ENCODE measurements around the gene CDH4. TPM values are rescaled to one million over a fixed set of nuclear protein-coding genes. Genes with fewer than 3 reads are reported as not detected.

The CDH4 gene
- total and polyA plus RNA-seq, 2 donors (not counting 3 experiments of a cell fraction or from before 2014, with no cell fraction given): 0.17 to 0.51 TPM

DNA sequence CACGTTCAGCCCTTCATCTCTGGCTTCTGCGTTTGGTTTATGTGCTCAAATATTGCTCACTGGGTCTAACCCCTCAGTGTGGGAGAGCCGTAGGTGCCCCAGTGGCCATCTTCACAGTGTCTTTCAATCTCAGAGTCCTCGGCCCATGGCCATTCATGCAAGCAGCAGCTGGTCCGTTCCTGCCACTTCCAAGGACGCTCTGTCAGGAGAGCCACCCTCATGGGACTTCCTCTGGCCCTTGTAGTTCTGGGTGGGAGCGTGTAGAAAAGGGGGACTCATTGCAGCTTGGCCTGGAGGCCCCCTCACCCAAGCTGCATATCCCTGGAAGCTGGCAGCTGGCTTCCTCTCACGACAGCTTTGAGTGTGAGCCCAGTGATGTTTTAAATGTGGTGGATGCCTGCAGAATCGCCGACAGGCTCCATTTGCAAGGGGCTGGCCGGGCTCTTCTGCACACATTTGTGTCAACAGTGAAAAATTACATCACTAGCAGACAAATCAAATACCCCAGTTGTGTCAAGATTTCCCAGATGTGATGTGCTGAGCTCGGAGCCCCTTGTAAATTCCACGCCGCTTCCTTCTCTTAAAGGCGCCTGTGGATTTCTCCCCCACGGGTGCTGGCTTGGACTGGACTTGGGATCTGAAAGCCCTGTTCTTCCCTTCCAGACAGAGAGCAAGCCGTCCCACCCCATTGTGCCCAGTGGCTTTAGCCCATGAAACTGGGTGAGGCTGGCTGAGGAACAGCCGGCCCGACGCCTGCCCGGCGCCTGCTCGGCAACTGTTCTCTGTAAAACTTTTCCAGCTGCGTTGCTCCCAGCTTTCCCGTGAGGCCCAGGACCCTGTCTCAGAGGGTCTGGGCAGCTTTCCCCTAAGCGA is 453.6 kb downstream of the CDH4 start:
- Histone ChIP-seq H3K27me3 (ENCODE audit: control insufficient read depth in 2 of 2, insufficient read depth in 2 of 2, low read length in 2 of 2) (no peaks in the 10 kb centered on the region), H3K27ac (ENCODE audit: insufficient read depth, low read depth, low read length) (no peak overlapping the region), H3K4me3 (replicated peaks in 1 of 3; ENCODE audit: insufficient read depth in 1 of 3, low read depth in 1 of 3, low read length in 3 of 3) (no peak overlapping the region), H4K20me1 (replicated peaks; ENCODE audit: control insufficient read depth, extremely low read depth, insufficient read depth, low read length) (no peaks in the 10 kb centered on the region), H3K79me2 (ENCODE audit: control insufficient read depth, insufficient read depth, low read length) (no peaks in the 10 kb centered on the region), H3K4me2 (ENCODE audit: insufficient read depth, low read length) (no peak overlapping the region), H3K9ac (replicated peaks; ENCODE audit: extremely low read depth, insufficient read depth, low read length) (no peak overlapping the region), H3K36me3 (ENCODE audit: control insufficient read depth in 2 of 2, extremely low read depth in 1 of 2, insufficient read depth in 2 of 2, low read length in 2 of 2) (no peaks in the 10 kb centered on the region), H3K9me1 (replicated peaks; ENCODE audit: control insufficient read depth, extremely low read depth, insufficient read depth, low read length) (no peaks in the 10 kb centered on the region), H3K9me3 (replicated peaks; ENCODE audit: control insufficient read depth, insufficient read depth, low read length) (peaks cover 2% of the 10 kb centered on the region), H2AFZ (ENCODE audit: low read depth, low read length) (no peak overlapping the region), H3K4me1 (ENCODE audit: control insufficient read depth, extremely low read depth, insufficient read depth, low read length) (no peaks in the 10 kb centered on the region)
- TF ChIP-seq GATA2 (IDR thresholded peaks at IDR 0.05; ENCODE audit: insufficient read depth, insufficient read length, low read depth, low read length): no peak
- TF ChIP-seq POLR2A (IDR thresholded peaks at IDR 0.05; ENCODE audit: low read depth, low read length): no peak
- TF ChIP-seq, protein P1, sequence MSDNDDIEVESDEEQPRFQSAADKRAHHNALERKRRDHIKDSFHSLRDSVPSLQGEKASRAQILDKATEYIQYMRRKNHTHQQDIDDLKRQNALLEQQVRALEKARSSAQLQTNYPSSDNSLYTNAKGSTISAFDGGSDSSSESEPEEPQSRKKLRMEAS (IDR thresholded peaks at IDR 0.05; ENCODE audit: insufficient read depth, insufficient read length): no peak
- TF ChIP-seq, protein P2, sequence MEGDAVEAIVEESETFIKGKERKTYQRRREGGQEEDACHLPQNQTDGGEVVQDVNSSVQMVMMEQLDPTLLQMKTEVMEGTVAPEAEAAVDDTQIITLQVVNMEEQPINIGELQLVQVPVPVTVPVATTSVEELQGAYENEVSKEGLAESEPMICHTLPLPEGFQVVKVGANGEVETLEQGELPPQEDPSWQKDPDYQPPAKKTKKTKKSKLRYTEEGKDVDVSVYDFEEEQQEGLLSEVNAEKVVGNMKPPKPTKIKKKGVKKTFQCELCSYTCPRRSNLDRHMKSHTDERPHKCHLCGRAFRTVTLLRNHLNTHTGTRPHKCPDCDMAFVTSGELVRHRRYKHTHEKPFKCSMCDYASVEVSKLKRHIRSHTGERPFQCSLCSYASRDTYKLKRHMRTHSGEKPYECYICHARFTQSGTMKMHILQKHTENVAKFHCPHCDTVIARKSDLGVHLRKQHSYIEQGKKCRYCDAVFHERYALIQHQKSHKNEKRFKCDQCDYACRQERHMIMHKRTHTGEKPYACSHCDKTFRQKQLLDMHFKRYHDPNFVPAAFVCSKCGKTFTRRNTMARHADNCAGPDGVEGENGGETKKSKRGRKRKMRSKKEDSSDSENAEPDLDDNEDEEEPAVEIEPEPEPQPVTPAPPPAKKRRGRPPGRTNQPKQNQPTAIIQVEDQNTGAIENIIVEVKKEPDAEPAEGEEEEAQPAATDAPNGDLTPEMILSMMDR (IDR thresholded peaks at IDR 0.05; ENCODE audit: extremely low read depth in 1 of 2, insufficient read depth in 1 of 2, low read depth in 1 of 2, low read length in 2 of 2): no peak
- no peak for TF ChIP-seq JUN (IDR thresholded peaks at IDR 0.05; ENCODE audit: borderline replicate concordance, insufficient read depth, insufficient read length, low read depth)
- no peak for TF ChIP-seq FOS (IDR thresholded peaks at IDR 0.05; ENCODE audit: borderline replicate concordance, insufficient read depth, low read length)
- no peak for TF ChIP-seq MYC (IDR thresholded peaks at IDR 0.05; ENCODE audit: low read depth, low read length)
- no peak for TF ChIP-seq POLR2AphosphoS5 (IDR thresholded peaks at IDR 0.05; ENCODE audit: insufficient read depth, low read depth, low read length)
- TF ChIP-seq EZH2 (IDR thresholded peaks at IDR 0.05; ENCODE audit: borderline replicate concordance, low read depth, low read length, severe bottlenecking): no peak
- ChIA-PET CTCF (no interaction called here), POLR2A (no interaction called here)
- dilution Hi-C loops (cut with MboI; ENCODE audit: extremely low pct_ligation_motif_present, low sequenced_read_pairs) (no loop called here), intact Hi-C loops (cut with micrococcal nuclease) (no loop called here)
- DNase-seq (ENCODE audit: low read depth, low spot score): no peak
- no peak for FAIRE-seq
- BruUV-seq (replicated peaks): no TSS peak

Data from endothelial cell of umbilical vein (primary cell).